B cell (primary cell): ENCODE measurements around the gene KRT4.

Source experiments
- EZH2 ChIP-seq: IDR thresholded peaks from 2 replicates; pipeline ENCODE4 v1.6.1; 2012; ENCODE audit warnings: borderline replicate concordance, low read depth, mild to moderate bottlenecking, moderate library complexity, low read length; ENCODE audit not compliant: insufficient read depth, poor library complexity, severe bottlenecking
- TF ChIP-seq, protein P1 (sequence below): fragments of 200-600 bp; IDR thresholded peaks from one replicate; pipeline ENCODE4 v1.8.0; 2022; ENCODE audit warnings: antibody characterized with exemption, mild to moderate bottlenecking

DNA sequence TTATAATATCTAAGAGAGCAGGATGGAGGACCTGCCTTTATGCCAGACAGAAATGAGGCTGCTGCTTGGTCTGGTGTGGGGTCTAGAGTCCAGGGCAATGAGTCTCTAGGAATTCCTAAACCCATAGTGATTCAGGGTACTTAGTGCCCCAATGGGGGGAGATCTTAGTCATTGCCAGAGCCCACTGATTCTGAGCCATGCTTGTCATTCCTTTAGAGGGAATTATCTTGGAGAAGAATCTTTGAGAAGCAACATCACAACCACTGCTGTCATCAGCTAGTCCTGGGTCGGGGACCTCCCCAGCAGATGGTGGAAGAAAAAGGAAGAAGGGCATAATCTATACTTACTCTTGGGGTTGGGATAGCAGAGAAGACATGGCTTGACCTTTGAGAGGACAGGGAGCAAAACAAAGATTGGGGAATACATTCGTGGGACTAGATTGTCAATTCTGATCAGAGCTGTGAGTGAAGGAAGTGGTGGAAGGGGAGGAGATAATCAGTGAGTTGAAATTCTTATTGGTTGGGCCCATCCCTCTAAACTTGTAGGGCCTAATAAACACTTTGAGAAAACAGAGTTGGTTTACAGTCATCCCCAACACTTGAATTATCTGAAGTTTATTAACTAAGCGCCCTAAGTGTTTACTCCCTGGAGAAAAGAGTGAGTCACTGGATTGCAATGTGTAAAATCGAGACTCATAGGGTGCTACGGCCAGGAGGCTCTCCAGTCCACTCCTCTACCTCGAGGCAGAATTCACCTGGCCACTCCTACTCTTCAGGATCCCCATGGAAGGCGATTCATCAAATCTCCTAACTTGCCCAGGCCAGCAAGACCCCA, 15.0 kb downstream of the KRT4 start:
- TF ChIP-seq EZH2, result no peak
- TF ChIP-seq, protein P1, sequence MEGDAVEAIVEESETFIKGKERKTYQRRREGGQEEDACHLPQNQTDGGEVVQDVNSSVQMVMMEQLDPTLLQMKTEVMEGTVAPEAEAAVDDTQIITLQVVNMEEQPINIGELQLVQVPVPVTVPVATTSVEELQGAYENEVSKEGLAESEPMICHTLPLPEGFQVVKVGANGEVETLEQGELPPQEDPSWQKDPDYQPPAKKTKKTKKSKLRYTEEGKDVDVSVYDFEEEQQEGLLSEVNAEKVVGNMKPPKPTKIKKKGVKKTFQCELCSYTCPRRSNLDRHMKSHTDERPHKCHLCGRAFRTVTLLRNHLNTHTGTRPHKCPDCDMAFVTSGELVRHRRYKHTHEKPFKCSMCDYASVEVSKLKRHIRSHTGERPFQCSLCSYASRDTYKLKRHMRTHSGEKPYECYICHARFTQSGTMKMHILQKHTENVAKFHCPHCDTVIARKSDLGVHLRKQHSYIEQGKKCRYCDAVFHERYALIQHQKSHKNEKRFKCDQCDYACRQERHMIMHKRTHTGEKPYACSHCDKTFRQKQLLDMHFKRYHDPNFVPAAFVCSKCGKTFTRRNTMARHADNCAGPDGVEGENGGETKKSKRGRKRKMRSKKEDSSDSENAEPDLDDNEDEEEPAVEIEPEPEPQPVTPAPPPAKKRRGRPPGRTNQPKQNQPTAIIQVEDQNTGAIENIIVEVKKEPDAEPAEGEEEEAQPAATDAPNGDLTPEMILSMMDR, result no peak
